HG02678 (cell line): ENCODE results near the gene SNAI3.

Experiments used
- ATAC-seq: cut with Tn5 transposase; IDR thresholded peaks from one replicate; pipeline ENCODE4 v1.9.1; 2021; ENCODE audit warnings: mild to moderate bottlenecking, moderate library complexity; ENCODE audit not compliant: unreplicated experiment

Gene SNAI3

DNA sequence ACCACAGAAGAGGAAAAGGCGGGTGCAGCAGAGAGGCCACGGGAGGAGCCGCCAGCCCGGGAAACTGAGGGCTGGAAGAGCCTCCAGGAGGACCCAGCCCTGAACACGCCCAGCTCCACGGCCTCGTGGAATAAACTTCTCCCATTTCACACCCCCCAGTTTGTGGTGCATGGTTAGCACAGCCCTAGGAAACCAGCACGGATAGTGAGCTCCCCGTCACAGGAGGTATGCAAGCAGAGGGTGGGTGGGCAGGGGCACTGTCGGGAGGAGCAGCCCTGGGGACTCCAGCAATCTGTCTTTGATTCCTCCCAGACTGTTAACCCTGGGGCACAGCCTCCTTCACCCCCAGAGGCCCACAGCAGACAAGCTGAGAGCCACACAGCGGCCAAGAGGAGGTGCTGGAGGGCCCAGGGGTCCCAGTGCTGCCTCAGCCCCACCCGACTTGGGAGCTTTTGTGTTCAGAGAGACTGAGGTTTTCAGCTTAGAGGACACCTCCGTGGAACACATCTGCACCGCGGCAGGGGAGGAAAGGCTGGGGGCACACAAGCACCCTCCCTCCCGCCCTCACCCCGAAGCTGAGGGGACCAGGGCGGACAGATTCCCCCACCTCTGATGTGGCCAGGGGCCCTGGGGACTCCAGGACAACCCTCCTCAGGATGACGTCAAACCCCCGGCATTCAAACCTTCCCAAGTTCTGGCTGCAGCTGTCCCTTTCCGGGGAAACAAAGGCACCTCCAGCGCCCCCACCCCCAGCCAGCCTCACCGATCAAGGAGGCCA, 49.6 kb downstream of the SNAI3 start:
- ATAC-seq, result no peak

- no peak for ATAC-seq
These were observed 50.5 kb downstream of the SNAI3 start for GRCh38 chr16:88635671-88636319.

DNA sequence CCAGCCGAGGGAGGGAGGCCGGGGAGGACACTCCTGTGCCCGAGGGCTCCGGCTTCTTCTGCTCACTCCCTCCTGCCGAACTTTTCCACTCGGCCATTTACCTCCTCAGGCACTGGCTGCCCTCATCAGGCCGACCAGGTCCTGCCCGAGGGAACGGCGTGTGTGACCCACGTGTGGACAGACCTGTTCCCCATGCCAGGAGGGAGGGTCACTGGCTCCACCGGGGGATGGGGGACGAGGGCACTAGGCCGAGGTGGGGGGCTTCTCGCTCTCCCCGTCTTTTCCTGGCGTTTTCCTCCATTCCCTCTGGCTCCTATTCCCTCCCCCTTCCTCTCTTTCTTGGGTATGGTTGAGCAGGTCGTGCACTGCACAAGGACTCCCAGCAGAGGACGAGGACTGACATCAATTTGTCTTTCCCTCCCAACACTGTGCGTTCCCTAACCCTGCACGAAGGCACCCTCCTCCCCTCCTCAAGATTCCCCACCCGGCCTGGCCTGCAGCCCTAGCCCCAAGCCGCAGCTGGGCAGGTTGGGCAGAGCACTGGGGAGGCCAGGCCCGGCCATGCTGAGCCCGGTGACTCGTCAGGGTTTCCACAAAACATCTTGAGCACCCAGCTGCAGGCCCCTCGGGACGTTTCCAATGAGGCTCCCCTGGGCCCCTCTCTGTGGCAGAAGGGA, 51.2 kb downstream of the SNAI3 start:
- no peak for ATAC-seq

- peak; percentile 58 for ATAC-seq
These were observed 51.9 kb downstream of the SNAI3 start for GRCh38 chr16:88634141-88634993.

- peak; percentile 31 for ATAC-seq
These were observed 52.6 kb downstream of the SNAI3 start for GRCh38 chr16:88633684-88634140.

- no peak for ATAC-seq
These were observed 53.7 kb downstream of the SNAI3 start for GRCh38 chr16:88632587-88632930.

- no peak for ATAC-seq
These were observed 54.3 kb downstream of the SNAI3 start for GRCh38 chr16:88631920-88632586.

DNA sequence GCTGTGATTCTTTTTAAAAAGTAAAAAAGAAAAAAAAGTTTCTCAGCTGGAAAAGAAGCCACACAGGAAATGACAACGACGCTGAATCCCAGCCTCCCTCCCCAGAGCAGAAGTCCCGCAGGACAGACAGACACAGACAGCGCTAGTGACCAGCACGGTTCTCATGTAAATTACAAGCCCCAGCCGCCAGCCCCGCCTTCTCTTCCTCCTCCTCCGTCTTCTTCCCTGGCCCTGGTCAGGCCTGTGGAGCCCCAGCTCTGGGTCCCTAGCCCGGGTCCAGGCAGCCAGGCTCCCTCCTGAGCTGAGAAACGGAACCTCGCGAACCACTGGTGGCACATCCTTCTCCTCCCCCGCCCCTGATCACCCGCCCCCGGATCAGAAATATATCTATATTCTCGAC, 54.9 kb downstream of the SNAI3 start:
- ATAC-seq, result no peak

GRCh38 chr16:88630941-88631340, 55.4 kb downstream of the SNAI3 start:
- ATAC-seq, result no peak

DNA sequence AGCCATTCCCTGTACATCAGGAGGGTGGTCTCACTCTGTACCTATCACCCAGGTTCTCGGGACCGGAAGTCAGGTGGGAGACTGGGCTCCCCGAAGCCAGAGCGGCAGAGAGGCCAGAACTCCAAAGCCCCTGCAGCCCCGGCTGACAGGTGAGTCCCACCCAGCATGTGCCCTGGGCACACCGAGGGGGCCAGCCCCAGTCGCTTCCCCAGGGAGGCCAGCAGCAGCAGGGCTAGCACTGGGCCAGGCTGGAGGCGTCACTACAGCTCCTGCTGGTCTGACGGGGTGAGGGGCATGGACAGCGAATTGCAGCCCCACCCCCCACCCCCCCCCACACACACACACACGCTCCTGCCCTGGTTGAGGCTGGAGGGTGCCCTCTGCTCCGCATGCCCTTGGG, 55.9 kb downstream of the SNAI3 start:
- no peak for ATAC-seq

DNA sequence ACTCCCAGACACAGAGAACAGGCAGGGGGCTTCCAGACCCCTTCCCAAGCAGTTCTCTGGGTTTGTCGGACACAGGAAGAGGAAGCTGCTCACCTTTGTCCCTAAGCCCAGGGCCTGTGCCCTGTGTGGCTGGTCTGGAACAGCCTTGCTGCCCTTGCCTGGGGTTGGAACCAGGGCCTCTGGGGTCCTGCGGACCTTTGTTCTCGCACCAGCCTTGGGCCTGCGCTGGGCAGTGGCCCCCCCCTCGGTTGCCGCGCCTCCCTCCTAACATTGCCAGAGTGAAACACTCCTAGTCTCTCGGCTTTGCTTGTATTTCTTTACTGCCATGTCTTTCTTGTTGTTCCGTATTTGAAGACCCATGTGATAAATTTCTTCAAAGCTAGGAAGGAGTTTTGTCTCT, 56.5 kb downstream of the SNAI3 start:
- no peak for ATAC-seq

DNA sequence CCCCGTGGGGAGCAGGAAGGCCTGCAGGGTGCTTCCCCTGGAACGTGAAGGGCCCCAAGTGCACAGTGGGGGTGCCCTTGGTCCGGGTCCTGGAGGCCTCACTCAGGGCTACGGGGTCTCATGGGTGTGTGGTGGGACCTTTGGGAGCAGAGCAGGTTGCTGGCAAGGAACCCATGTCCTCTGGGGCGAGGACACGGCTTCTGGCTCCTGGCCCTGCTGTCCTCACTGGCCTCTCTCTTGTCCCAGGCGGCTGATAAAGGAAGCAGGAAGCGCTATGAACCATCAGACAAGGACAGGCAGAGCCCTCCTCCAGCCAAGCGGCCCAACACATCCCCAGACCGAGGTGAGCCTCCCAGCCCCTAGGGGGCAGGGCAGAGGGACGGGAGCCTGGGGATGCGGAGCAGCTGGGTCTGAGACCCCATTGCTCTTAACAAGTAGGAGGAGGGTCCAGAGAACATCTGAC, 57.8 kb downstream of the SNAI3 start:
- ATAC-seq, result no peak
